RKO (cell line): ENCODE measurements around the gene C6orf120.
A peak's percentile ranks its signal among the peaks of the same experiment; 100 is the strongest.

Experiments
- DNase-seq: peaks from one replicate; pipeline ENCODE4 v3.0.0-alpha.2; 2016; ENCODE audit warnings: low spot score

Gene C6orf120

DNA sequence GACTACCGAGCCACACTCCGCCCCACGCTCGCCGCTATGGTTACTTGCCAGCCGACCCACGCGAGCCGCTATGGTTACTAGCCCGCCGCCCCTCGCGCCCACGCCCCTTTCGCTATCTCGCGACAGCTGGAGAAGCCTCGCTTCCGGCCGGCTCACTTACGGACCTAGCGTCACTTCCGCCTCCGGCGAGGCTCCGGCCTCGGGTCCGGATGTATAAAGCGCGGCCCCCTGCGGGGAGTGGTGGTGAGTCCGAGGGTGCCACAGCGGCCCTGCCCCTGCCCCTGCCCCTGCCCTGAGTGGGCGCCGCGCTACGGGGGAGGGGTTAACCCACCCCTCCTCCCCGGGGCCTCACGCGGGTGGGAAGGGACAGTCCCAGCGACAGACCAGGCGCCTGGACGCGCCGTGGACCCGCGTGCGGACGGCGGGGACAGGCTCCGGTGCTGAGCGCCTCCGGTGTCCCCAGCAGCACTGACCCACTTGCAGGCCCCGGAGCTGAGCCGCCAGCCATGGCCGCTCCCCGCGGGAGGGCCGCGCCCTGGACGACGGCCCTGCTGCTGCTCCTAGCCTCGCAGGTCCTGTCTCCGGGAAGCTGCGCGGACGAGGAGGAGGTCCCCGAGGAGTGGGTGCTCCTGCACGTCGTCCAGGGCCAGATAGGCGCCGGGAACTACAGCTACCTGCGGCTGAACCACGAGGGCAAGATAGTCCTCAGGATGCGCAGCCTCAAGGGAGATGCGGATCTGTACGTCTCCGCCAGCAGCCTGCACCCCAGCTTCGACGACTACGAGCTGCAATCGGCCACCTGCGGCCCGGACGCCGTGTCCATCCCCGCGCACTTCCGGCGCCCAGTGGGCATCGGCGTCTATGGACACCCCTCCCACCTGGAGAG, at the start of gene C6orf120, which contains the start of gene WDR27:
TSS of gene C6orf120 (plus strand) at position 173 of the 886 bp plus-strand sequence. CDS start at position 507, 334 bp downstream.
TSS of gene WDR27 (minus strand) at position 76 of the 886 bp plus-strand sequence. CDS start 13,024 bp downstream, outside the sequence.
- DNase-seq: peak; percentile 97

DNA sequence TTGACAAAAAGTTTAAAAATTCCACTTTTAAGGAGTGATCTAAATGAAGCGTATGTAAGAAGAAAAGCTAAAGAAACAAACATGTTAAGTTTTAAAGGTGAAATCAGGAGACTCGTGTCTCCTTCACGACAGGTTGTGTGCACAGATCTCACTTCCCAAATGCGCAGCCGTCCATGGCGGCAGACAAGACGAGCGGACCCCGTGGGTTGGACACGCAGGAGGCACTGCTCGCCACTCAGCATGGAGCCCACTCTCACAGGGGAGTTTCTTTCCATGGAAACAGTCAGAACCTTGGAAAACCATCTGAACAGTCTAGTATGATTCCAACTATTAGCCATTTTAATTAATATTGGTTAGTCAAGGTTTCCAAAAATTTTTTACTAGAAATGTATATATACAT, 49.0 kb upstream of the C6orf120 start:
- DNase-seq: no peak

DNA sequence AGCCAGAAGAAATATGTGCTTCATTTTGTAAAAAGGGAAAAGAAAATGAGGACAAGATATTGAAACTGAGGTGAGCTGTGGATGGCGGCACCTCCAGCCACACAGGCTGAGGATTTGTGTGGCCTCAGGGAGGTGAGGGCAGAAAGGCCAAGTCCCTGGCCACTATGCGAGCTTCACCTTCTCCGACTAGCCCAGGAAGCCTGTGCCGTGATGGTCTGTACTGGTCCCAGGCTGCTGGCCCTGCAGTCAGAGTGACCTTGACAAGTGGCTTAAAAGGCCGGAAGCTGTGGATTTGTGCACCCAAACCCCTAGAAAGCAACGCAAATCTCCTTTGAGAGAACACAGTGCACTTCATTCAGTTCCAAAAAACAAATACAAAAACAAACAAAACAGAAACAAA, 48.2 kb upstream of the C6orf120 start:
- no peak for DNase-seq

DNA sequence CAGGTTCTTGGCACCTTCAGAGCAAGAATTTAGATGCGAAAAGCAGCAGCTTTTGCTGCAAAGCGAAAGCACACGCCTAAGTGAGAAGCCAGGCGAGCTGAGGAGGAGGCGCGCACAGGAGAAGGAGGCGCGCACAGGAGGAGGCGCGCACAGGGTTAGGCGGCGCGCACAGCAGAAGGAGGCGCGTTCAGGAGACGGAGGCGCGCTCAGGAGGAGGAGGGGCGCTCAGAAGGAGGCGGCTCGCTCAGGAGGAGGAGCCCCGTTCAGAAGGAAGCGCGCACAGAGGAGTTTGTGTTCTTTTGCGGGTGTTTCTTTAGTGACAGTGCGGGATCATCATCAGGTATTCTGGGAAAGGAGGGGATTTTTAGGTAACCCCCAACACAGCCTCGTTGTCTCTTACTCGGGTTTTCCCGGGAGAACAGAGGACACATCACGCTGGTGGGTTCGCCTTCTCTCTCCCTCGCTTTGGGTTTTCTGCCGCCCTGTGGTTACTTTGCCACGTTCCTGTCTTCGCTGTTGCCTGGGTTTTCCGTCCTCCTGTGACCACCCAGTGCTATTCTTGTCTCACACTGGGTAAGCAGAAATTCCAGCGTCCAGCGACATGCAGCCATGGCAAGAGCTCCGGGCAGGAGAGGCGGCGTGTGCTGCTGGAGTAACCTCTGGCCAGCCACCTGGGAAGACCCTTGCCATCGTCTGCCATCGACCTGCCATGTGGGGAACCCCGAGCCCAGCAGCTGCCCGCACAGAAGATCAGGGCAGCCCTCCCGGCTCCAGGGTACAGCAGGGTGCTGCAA, 47.1 kb upstream of the C6orf120 start:
- DNase-seq: no peak

DNA sequence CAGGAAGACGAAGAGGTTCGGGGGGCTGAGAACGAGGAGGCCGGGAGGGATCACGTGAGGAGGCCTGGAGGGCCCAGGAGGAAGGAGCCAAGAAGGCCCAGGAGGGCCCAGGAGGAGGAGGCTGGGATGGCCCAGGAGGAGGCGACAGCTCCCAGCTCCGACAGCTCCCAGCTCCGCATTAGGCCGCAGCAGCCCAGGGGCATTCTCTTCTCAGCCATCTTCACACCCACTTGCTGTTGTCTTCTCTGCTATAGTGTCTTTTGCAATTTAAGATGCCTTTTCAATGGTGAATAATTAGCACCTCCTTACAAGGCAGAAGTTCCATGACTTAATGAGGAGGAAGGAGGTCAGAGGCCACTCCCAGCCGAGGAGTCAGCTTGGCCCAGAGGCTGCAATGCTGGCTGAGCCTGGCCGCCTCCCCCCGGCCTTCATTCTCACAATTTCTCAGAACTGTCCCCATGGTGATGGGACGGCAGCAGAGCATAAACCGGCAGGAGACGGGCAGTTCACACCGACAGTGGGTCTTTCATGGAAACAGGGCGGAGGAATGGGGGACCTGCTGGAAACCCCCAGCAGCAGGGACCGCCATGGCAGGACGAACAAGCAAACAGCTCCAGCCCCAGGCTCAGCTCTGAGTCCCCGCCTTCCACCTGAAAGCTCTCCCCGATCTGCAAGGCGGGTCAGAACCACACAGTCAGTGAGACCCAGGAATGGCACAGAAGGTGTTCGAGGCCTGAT, 45.2 kb upstream of the C6orf120 start:
- no peak for DNase-seq

DNA sequence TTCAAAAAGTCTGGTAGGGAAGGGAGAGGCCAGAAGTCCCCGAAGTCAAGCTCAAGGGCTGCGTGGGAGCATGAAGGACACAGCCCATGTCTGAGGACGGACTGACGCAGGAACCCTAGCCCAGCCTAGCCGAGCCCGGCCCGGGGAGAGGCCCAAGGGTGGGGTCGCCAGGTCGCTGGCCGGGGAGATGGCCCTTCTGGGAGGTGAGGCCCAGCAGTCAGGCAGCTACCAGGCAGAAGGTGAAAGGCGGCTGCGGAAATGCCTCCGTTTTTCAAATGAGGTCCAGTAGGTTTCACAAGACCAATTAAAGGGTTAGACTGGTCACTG, 44.7 kb upstream of the C6orf120 start:
- DNase-seq: no peak

DNA sequence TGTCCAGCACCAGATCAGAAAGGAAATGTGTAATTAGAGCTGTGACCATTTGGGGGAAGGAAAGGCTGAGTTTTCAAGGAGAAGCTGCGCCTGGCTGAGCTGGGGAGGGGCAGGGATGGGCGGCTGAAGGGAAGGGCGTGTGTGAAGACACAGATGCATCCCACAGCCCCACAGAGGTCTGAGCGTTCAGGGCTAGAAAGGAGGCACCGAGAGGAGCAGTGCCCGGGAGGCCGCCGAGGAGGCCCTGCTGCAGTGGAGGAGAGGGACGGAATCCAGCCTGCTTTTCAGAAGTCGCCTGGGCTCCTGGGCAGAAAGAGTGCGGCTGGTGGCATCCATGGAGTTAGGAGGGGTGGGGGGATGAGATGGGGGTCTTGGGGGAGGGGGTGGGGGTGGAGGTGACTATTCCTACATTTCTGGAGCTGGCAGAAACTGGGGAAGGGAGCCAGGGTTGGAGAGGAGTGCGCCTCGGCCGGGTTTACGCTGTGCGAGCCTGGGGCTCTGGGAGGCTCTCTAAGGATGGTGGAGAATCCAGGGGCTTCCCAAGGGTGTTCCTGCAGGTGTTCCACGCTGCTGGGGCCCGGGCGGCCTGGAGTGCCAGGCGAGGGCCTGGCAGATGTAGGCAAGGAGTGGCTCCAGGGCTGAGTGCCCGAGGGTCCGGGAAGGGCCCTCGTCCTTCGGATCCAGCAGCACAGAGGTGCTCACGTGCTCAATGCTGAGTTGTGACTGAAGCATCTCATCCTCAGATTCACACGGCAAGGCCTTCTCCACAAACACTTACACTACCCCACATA, 41.9 kb upstream of the C6orf120 start:
- no peak for DNase-seq

DNA sequence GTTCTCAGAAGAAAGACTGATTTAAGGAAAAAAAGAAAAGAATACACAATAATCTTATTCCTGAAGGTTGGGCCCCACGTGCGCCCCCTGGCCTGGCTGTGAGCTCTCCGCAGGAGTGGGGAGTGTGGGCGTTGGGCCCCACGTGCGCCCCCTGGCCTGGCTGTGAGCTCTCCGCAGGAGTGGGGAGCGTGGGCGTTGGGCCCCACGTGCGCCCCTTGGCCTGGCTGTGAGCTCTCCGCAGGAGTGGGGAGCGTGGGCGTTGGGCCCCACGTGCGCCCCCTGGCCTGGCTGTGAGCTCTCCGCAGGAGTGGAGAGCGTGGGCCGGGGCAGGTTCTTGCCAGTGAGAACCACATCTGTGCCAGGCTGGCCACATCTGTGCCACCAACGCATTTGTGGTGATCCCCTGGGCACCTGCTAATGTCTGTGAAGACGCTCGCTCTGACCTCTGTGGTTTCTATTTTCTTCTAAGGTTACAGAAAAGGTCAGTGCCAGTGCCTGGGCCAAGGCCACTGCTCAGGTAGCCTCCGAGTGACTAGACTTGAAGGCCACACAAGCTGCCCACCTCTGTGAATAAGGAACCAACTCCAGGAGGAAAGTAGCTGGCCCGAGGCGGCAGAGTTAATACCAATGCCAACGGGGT, 41.1 kb upstream of the C6orf120 start:
- no peak for DNase-seq

DNA sequence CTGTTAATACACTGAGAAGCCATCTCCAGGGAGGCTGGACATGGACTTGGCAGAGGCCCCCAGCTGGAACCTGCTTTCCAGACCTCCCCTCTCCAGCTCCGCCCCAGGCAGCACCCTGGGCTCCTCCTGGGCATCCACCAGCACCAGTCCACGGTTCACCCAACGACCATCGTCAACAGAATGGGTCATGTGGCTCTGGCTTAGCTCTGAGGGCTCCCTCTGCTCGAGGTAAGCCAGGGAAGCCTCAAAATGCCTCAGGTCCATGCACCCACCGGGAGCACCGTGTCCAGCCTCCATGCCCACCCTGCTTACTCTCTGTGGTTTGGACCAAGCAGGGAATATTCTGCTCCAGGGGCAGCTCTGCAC, 40.6 kb upstream of the C6orf120 start:
- DNase-seq: no peak

DNA sequence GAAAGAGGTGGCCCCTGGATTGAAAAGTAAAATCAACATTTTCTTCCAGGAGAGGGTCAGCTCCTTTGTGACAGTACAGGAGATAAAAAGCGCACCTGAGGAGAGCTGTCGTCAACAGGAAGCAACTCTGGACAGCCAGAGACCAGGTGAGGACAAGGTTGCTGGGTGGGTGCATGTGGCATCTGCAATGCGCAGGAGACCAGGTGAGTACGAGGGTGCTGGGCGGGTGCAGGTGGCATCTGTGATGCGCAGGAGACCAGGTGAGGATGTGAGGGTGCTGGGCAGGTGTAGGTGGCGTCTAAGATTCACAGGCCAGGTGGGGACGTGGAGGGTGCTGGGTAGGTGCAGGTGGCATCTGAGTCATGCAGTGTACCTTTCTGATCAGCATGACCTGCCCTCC, 38.5 kb upstream of the C6orf120 start:
- no peak for DNase-seq

DNA sequence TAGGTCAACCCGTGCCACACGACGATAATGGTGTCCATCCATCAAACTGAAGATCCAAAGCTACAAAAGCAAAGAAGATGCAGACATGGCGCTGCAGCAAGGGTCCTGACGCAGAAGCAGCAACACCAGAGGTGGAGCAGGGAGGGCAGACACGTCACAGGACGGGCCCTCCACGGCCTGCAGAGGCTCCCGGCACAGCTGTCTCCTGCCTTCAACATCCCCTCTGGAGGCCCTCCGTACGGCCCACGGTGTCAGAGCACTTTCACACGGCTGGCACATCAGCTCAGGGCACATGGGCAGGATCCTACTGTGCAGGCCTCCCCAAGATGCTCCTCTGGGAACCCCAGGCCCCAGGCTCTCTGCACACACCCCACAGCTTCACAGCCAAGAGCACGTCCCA, 37.7 kb upstream of the C6orf120 start:
- no peak for DNase-seq

DNA sequence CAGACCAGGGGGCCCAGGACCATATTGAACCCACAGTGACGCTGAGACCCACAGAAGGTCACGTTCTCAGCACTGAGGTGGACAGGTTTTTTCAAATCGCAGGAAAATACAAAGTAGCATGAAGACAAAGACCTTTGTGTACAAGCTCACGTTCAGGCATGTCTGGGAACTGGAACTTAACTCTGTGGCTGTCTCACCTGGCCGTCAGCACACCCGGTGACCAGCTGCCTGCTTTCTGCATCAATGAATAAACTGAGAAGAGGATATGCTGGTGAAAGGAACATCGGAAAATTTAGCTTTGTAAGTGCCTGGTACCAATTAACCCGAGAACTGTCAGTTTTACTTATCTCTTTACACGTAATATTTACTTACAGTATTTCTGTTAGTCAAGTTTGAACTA, 36.6 kb upstream of the C6orf120 start:
- no peak for DNase-seq

DNA sequence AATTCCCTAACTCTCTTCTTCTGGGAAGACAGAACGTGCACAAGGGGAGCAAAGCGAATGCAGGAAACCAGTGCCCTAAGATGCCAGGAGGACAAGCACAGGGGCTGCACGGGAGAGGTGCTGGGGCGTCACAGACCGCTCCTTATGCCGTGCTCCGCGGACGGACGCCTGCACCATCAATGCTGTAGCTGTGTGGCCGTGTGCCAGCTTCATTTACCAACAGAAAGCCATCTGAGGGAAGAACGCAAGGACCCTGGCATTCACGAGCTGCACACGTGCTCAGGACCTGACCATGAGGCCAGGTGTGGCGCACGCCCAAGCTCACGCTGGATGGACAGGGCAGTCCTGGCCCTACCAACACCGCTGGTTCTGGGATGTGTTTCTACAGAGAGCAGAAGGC, 35.5 kb upstream of the C6orf120 start:
- no peak for DNase-seq

DNA sequence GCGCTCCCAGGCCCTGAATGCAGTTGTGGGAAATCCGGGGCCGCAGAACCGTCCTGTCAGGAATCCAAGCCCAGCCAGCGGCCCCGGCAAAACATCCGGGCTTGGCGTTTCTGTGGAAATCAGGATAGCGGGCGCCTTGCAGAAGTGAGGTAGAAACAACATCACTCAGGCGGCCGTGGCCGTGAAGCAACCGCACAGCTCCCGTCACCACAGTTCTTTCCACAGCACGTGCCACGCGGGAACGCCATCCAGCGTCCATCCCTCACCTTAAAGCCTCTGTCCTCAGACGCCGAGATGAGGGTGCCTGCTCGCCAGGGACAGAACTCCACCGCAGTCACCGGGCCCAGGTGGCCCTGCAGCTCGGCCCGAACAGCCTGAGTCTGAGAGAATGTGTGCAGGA, 34.2 kb upstream of the C6orf120 start:
- no peak for DNase-seq

DNA sequence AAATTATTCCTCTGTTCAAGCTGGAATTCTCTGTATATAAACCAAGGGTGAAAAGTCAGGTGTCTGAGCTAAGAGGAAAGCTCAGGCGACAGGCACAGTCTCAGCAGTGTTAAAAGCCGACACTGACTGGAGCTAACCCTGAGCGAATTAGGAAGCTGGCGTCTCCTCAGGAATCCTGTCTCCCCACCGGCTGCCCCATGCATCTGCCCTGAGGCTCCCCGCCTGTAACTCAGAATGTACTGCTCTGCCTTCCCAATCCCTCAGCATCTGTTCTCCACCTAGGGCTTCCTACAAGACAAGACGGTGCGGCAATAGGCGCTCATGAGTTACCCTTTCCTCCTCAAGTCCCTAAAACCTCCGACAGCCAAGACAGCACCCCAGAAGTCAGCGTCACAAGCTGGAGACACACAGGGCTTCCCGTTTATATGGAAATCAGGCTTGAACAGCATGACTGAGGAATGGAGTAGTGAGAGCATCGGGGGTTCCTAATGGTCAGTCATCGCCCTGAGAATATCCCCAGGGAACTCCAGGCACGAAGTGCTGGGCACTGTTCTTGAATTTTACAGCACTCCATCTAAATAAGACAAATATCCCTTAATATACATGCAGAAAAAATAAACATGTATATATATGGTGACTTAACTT, 33.6 kb upstream of the C6orf120 start:
- no peak for DNase-seq

DNA sequence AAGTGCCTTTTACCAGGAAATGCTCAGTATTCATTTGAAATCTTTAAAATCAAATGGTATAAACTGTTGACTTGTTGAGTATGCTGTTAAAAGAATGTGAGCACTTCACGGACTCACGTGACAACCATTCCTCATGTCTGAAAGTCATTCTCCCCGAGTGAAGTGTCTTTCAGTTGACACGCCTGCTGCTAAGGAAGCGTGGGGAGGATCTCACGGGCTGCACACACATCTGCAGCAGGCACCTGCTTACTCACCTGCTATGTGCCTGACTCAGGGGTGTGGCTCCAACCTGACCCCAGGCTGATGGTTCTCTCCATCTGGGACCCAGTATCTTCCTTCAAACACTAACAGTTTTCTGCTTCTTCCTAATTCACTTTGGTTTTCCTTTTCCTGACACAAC, 32.8 kb upstream of the C6orf120 start:
- no peak for DNase-seq

DNA sequence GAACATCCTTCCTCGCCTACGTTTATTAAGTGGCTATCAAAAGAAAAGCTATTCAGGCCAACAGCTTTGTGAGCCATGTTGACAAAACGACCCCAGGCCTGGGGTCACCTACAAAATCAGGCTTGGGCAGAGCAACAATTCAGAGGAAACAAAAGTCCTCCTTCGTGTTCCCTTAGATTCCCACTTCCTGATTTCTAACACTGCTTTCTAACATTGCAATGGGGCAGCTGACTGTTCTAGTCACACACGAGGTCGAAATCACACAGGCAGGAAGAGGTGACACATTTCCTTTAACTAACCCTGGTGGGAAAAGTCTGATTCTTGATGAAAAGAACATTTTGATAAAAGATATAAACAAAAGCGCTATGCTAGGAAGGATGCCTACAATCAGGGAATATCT, 32.0 kb upstream of the C6orf120 start:
- peak; percentile 8 for DNase-seq

DNA sequence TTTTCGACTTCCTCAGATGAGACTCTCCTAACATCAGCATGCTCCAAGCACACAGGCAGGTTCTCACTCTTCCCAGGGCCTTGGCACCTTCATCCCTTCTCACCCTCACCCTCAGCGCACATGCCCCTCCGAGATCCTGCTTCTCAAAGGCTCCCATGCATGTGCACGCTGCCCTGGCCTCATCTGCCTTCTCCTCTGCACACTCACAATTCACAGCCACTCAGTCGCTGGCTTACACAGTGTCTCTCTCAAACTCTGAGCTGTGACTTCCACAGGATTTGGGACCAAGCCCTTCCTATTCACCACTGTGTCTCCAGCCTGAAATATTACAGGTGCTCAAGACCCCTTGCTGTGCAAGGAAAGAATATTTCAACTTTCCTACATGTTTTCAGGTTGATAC, 30.4 kb upstream of the C6orf120 start:
- DNase-seq: no peak

DNA sequence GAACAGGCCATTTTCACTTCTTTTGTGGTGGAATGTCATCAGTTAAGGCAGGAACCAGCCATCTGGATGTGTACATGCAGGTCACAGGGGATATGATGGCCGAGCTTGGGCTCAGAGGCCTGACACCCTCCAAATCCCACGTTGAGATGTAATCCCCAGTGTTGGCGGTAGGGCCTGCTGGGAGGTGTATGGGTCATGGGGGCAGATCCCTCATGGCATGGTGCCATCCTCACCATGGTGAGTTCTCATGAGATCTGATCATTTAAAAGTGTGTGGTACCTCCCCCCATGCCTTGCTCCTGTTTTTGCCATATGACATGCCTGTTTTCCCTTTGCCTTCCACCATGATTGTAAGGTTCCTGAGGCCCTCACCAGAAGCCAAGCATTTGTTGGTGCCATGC, 26.9 kb upstream of the C6orf120 start:
- no peak for DNase-seq

DNA sequence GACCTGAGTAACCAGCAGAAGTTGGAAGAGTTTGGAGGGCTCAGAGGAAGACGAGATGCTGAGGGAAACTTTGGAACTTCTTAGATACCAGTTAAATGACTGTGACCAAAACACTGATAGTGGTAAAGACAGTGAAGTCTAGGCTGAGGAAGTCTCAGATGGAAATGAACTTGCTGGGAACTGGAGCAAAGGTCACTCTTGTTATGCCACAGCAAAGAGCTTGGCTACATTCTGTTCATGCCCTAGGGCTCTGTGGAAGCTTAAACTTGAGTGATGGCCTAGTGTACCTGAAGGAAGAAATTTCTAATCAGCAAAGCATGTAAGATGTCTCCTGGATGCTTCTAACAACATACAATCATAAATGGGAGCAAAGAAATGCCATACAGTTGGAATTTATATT, 24.8 kb upstream of the C6orf120 start:
- no peak for DNase-seq

DNA sequence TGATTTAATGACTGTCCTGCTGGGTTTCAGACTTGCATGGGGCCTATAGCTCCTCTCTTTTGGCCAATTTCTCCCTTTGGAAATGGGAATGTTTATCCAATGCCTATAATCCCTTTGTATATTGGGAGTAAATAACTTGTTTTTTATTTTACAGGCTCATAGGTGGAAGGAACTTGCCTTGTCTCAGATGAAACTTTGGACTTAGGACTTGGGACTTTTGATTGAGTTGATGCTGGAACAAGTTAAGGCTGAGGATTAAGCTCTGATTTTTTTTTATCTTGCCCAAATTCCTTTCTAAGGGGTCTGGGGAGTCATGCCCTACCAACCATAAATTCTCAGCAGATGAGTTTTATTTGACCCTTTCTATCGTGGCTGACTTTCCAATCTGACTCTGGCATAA, 23.6 kb upstream of the C6orf120 start:
- no peak for DNase-seq
